PC-3 (cell line): ENCODE data around the gene NUP210L. TPM values are rescaled to one million over a fixed set of nuclear protein-coding genes. Genes with fewer than 3 reads are reported as not detected.
A peak's percentile ranks its signal among the peaks of the same experiment; 100 is the strongest.

Source experiments
- ATAC-seq: fragments of 200-7000 bp; cut with Tn5 transposase; 2 replicates; pipeline ENCODE4 v1.9.1; 2020; ENCODE audit warnings: mild to moderate bottlenecking, moderate library complexity
- Bru-seq: library from RNA; stranded (reverse); fragments of 400-500 nt; gene quantifications from one replicate; lab custom pipeline; 2021; lab: Mats Ljungman, UMichigan
- BruChase-seq, 2 experiments: library from RNA; stranded (reverse); fragments of 400-500 nt; gene quantifications; one replicate each; lab custom pipeline; 2021; lab: Mats Ljungman, UMichigan
- BruUV-seq: library from RNA; stranded (reverse); fragments of 400-500 nt; replicated peaks from 2 replicates; lab custom pipeline; 2021; lab: Mats Ljungman, UMichigan
- CTCF ChIA-PET: fragments of 300-600 bp; sonication (Branson Sonifier 250); formaldehyde crosslinking; loops from one replicate; lab custom pipeline; 2022; ENCODE audit warnings: antibody characterized with exemption; lab: Charles Lee
- POLR2A ChIA-PET: fragments of 300-600 bp; sonication (Branson Sonifier 250); formaldehyde crosslinking; loops from one replicate; lab custom pipeline; 2022; ENCODE audit warnings: antibody characterized with exemption; ENCODE audit not compliant: unreplicated experiment; lab: Charles Lee
- DNase-seq: peaks from one replicate; pipeline ENCODE4 v3.0.0-alpha.2; 2015
- H2AFZ ChIP-seq: fragments of 300-600 bp; sonication (generic); 2 replicates; pipeline ENCODE4 v1.6.0; 2016; ENCODE audit warnings: antibody characterized with exemption, low read length
- H3F3A ChIP-seq: fragments of 300-600 bp; sonication (generic); one replicate; pipeline ENCODE4 v1.6.0; 2017; ENCODE audit warnings: antibody characterized with exemption, low read length, control low read depth, mild to moderate bottlenecking; ENCODE audit not compliant: unreplicated experiment
- H3K27ac ChIP-seq: fragments of 300-600 bp; sonication (generic); 2 replicates; pipeline ENCODE4 v1.5.1; 2016; ENCODE audit warnings: mild to moderate bottlenecking, low read length
- H3K27me3 ChIP-seq: fragments of 300-600 bp; sonication (generic); 2 replicates; pipeline ENCODE4 v1.6.1; 2016; ENCODE audit warnings: low read length, mixed read lengths
- H3K36me3 ChIP-seq: fragments of 300-600 bp; sonication (generic); 2 replicates; pipeline ENCODE4 v1.6.1; 2016; ENCODE audit warnings: low read depth, mixed run types, low read length, mixed read lengths
- H3K4me1 ChIP-seq: fragments of 300-600 bp; sonication (generic); 2 replicates; pipeline ENCODE4 v1.5.1; 2016; ENCODE audit warnings: low read length; ENCODE audit not compliant: insufficient read depth
- H3K4me2 ChIP-seq: fragments of 300-600 bp; sonication (generic); 2 replicates; pipeline ENCODE4 v1.6.0; 2016; ENCODE audit warnings: low read length
- H3K4me3 ChIP-seq: fragments of 300-600 bp; sonication (generic); 2 replicates; pipeline ENCODE4 v1.5.1; 2016; ENCODE audit warnings: mild to moderate bottlenecking, low read length, mixed read lengths
- H3K79me2 ChIP-seq: fragments of 300-600 bp; sonication (generic); 2 replicates; pipeline ENCODE4 v1.6.1; 2017; ENCODE audit warnings: low read length, mixed read lengths
- H3K9ac ChIP-seq: fragments of 300-600 bp; sonication (generic); 2 replicates; pipeline ENCODE4 v1.6.0; 2016; ENCODE audit warnings: mild to moderate bottlenecking, low read length
- H3K9me2 ChIP-seq: fragments of 300-600 bp; sonication (generic); replicated peaks from 2 replicates; pipeline ENCODE4 v1.6.1; 2016; ENCODE audit warnings: mixed run types, low read length, mixed read lengths
- H3K9me3 ChIP-seq: fragments of 300-600 bp; sonication (generic); 2 replicates; pipeline ENCODE4 v1.6.1; 2016; ENCODE audit warnings: low read length, mixed read lengths
- H4K20me1 ChIP-seq: fragments of 300-600 bp; sonication (generic); 2 replicates; pipeline ENCODE4 v1.6.1; 2016; ENCODE audit warnings: low read length, mixed read lengths
- CTCF ChIP-seq: fragments of 300-600 bp; sonication (generic); conservative IDR thresholded peaks from 2 replicates; pipeline ENCODE4 v1.5.1; 2017; ENCODE audit warnings: antibody characterized with exemption, low read depth, mild to moderate bottlenecking, low read length
- EZH2 ChIP-seq: fragments of 300-600 bp; sonication (generic); IDR thresholded peaks from one replicate; pipeline ENCODE4 v1.6.1; 2017; ENCODE audit warnings: antibody characterized with exemption, mild to moderate bottlenecking, low read length; ENCODE audit not compliant: unreplicated experiment
- EZH2phosphoT487 ChIP-seq: fragments of 300-600 bp; sonication (generic); IDR thresholded peaks from 2 replicates; pipeline ENCODE4 v1.6.1; 2018; ENCODE audit warnings: mild to moderate bottlenecking, antibody characterized with exemption, low read length, borderline replicate concordance
- intact Hi-C: fragments of 100-400 bp; cut with micrococcal nuclease; formaldehyde crosslinking; loops from 2 replicates; pipeline ENCODE4 v1.9.0; 2023
- long read RNA-seq: library from polyadenylated mRNA; unstranded; transcript quantifications from one replicate; pipeline ENCODE4 v2.0.0, GENCODE V29; 2021; ENCODE audit not compliant: unreplicated experiment
- total RNA-seq: library from RNA; depleted of rRNA; stranded (reverse); fragments of >200 nt; gene quantifications from 2 replicates; pipeline ENCODE4 v1.2.3, GENCODE V29; 2014; rRNA removed

NUP210L gene
- 0.04 TPM in 1 of 2 replicates, not detected in the other for total RNA-seq
- Bru-seq, nascent RNA, result percentile 20 among the genes with signal in this experiment
- BruChase-seq, experiment 1, labeled RNA remaining after a 6-hour chase, result percentile 29 among the genes with signal in this experiment
- percentile 31 among the genes with signal in this experiment for BruChase-seq, experiment 2, labeled RNA remaining after a 2-hour chase
- long read RNA-seq, partial matches to known transcripts, result 0 of 10 reads
- long read RNA-seq, other reads (novel, unspliced or antisense), result 10 of 10 reads

- Histone ChIP-seq H3K79me2 (no peaks in the 10 kb centered on the region), H3K27me3 (no peaks in the 10 kb centered on the region), H3K4me1 (no peaks in the 10 kb centered on the region), H3K9me3 (no peaks in the 10 kb centered on the region), H3K36me3 (peaks cover 35% of the 10 kb centered on the region), H4K20me1 (peaks cover 12% of the 10 kb centered on the region; the same call in 1 of the 2 replicates), H3K4me2 (no peak within 1 kb of the TSS), H2AFZ (no peak within 1 kb of the TSS), H3K4me3 (no peak within 1 kb of the TSS), H3F3A (no peaks in the 10 kb centered on the region), H3K27ac (no peak within 1 kb of the TSS), H3K9ac (no peak within 1 kb of the TSS), H3K9me2 (no peaks in the 10 kb centered on the region)
- DNase-seq (no peak), ATAC-seq (peak; percentile 35; the same call in 1 of the 2 replicates)
- BruUV-seq, result no TSS peak
- CTCF ChIA-PET, result no interaction called here
- intact Hi-C loops, result no loop called here
- no peak for TF ChIP-seq EZH2
- TF ChIP-seq EZH2phosphoT487, result no peak
- POLR2A ChIA-PET, result no interaction called here
Measured at GRCh38 chr1:154154534-154155191, at the start of gene NUP210L. TSS of gene NUP210L (minus strand) at chr1:154155073.

GRCh38 chr1:154199563-154199879 lies 44.6 kb upstream of the NUP210L start:
- TF ChIP-seq EZH2 (no peak), CTCF (no peak), EZH2phosphoT487 (no peak)
- ChIA-PET POLR2A (interaction anchor here (0.7 kb wide), 1 partner anchor 21 kb away, joined by 3 read pairs; the partner anchor contains the start of gene UBAP2L), CTCF (interaction anchor here (0.5 to 1.6 kb wide), 8 partner anchors 14 to 282 kb away, joined by 4 to 16 read pairs (median 6); partner anchors contain the start of genes HAX1 and UBAP2L)
- H3K9me3 ChIP-seq, result no peaks in the 10 kb centered on the region
- intact Hi-C loops, result loop anchor here (1.0 kb wide), 3 partner anchors 21 to 136 kb away; partner anchors contain the start of genes HAX1 and UBAP2L
- no peaks in the 10 kb centered on the region for H4K20me1 ChIP-seq
- no peaks in the 10 kb centered on the region for H3K79me2 ChIP-seq
- no TSS peak for BruUV-seq
- H3K9ac ChIP-seq, result no peak overlapping the region
- no peaks in the 10 kb centered on the region for H3K27me3 ChIP-seq
- peak overlapping the region; percentile 58 for H3K4me2 ChIP-seq
- peak overlapping the region; percentile 61 for H2AFZ ChIP-seq
- H3K36me3 ChIP-seq, result no peaks in the 10 kb centered on the region
- no peaks in the 10 kb centered on the region for H3F3A ChIP-seq
- H3K27ac ChIP-seq, result no peak overlapping the region
- H3K4me3 ChIP-seq, result peak overlapping the region; percentile 29; the same call in 1 of the 2 replicates
- H3K9me2 ChIP-seq, result no peaks in the 10 kb centered on the region
- ATAC-seq (peak; percentile 87), DNase-seq (no peak)
- H3K4me1 ChIP-seq, result peaks cover 10% of the 10 kb centered on the region; the same call in 1 of the 2 replicates

GRCh38 chr1:154198756-154199562 lies 44.1 kb upstream of the NUP210L start:
- H3K27me3 ChIP-seq, result peaks cover 5% of the 10 kb centered on the region; the same call in 1 of the 2 replicates
- no peaks in the 10 kb centered on the region for H4K20me1 ChIP-seq
- TF ChIP-seq EZH2phosphoT487 (no peak), CTCF (peak; percentile 84), EZH2 (no peak)
- intact Hi-C loops, result loop anchor here (1.0 kb wide), 3 partner anchors 21 to 136 kb away; partner anchors contain the start of genes HAX1 and UBAP2L
- H3K79me2 ChIP-seq, result no peaks in the 10 kb centered on the region
- H3K36me3 ChIP-seq, result no peaks in the 10 kb centered on the region
- H3K27ac ChIP-seq, result no peak overlapping the region
- ChIA-PET CTCF (interaction anchor here (0.5 to 1.6 kb wide), 8 partner anchors 14 to 136 kb away, joined by 4 to 16 read pairs (median 6); partner anchors contain the start of genes HAX1 and UBAP2L), POLR2A (interaction anchor here (0.7 kb wide), 1 partner anchor 21 kb away, joined by 3 read pairs; the partner anchor contains the start of gene UBAP2L)
- H3K4me1 ChIP-seq, result peaks cover 10% of the 10 kb centered on the region; the same call in 1 of the 2 replicates
- no peaks in the 10 kb centered on the region for H3K9me3 ChIP-seq
- H3K4me2 ChIP-seq, result peak overlapping the region; percentile 58
- H2AFZ ChIP-seq, result peak overlapping the region; percentile 61
- H3K9ac ChIP-seq, result no peak overlapping the region
- peak; percentile 84 for ATAC-seq
- BruUV-seq, result no TSS peak
- H3F3A ChIP-seq, result no peaks in the 10 kb centered on the region
- peak overlapping the region; percentile 29; the same call in 1 of the 2 replicates for H3K4me3 ChIP-seq
- H3K9me2 ChIP-seq, result no peaks in the 10 kb centered on the region
- DNase-seq, result peak; percentile 84
